GM12892 (cell line): ENCODE measurements around the gene ARHGAP26.

Source experiments
- DNase-seq: peaks from one replicate; pipeline ENCODE4 v3.0.0; 2011; ENCODE audit not compliant: insufficient read length
- FAIRE-seq: peaks from 2 replicates; lab custom pipeline; 2011; peaks lifted over from hg19 to GRCh38; lab: Jason Lieb, UNC
- POLR2A ChIP-seq: IDR thresholded peaks from 2 replicates; pipeline ENCODE4 v1.6.1; 2011; ENCODE audit warnings: low read depth, low read length, control low read depth
- POLR2AphosphoS5 ChIP-seq: IDR thresholded peaks from 2 replicates; pipeline ENCODE4 v1.6.1; 2011; ENCODE audit warnings: low read depth, low read length, control low read depth
- TAF1 ChIP-seq: IDR thresholded peaks from 2 replicates; pipeline ENCODE4 v1.6.1; 2011; ENCODE audit warnings: low read depth, mild to moderate bottlenecking, control low read depth, low read length, borderline replicate concordance

ARHGAP26 gene

GRCh38 chr5:143248822-143249579 lies 478.8 kb downstream of the ARHGAP26 start:
- DNase-seq: no peak
- FAIRE-seq: no peak
- no peak for TF ChIP-seq TAF1
- no peak for TF ChIP-seq POLR2AphosphoS5
- no peak for TF ChIP-seq POLR2A

- no peak for TF ChIP-seq POLR2AphosphoS5
- no peak for TF ChIP-seq TAF1
- TF ChIP-seq POLR2A: no peak
- FAIRE-seq: no peak
- DNase-seq: no peak
Measured at GRCh38 chr5:143249851-143250250, 479.7 kb downstream of the ARHGAP26 start.

GRCh38 chr5:143251190-143251589 lies 481.0 kb downstream of the ARHGAP26 start:
- TF ChIP-seq POLR2A (peak; percentile 24; the same call in 1 of the 2 replicates), POLR2AphosphoS5 (no peak), TAF1 (no peak)
- DNase-seq: no peak
- FAIRE-seq: no peak

GRCh38 chr5:143251946-143252345 lies 481.8 kb downstream of the ARHGAP26 start:
- DNase-seq: no peak
- no peak for FAIRE-seq
- TF ChIP-seq TAF1 (no peak), POLR2A (peak; percentile 29)

- FAIRE-seq: peak; percentile 33
- no peak for DNase-seq
- TF ChIP-seq POLR2AphosphoS5: no peak
- no peak for TF ChIP-seq POLR2A
- no peak for TF ChIP-seq TAF1
Measured at GRCh38 chr5:143254819-143255218, 484.6 kb downstream of the ARHGAP26 start.

GRCh38 chr5:143258559-143259253 lies 488.5 kb downstream of the ARHGAP26 start:
- DNase-seq: no peak
- no peak for TF ChIP-seq POLR2AphosphoS5
- no peak for TF ChIP-seq POLR2A
- TF ChIP-seq TAF1: no peak
- FAIRE-seq: no peak

GRCh38 chr5:143259254-143259605 lies 489.1 kb downstream of the ARHGAP26 start:
- TF ChIP-seq TAF1 (no peak), POLR2A (no peak), POLR2AphosphoS5 (no peak)
- DNase-seq: no peak
- FAIRE-seq: no peak

- TF ChIP-seq TAF1: no peak
- no peak for TF ChIP-seq POLR2AphosphoS5
- FAIRE-seq: no peak
- DNase-seq: no peak
Measured at GRCh38 chr5:143261748-143262392, 491.7 kb downstream of the ARHGAP26 start.

GRCh38 chr5:143262393-143263174 lies 492.4 kb downstream of the ARHGAP26 start:
- FAIRE-seq: peak; percentile 81
- no peak for TF ChIP-seq TAF1
- no peak for TF ChIP-seq POLR2A
- no peak for TF ChIP-seq POLR2AphosphoS5
- DNase-seq: no peak

- TF ChIP-seq TAF1 (no peak), POLR2AphosphoS5 (no peak), POLR2A (no peak)
- no peak for FAIRE-seq
- no peak for DNase-seq
Measured at GRCh38 chr5:143263272-143263810, 493.2 kb downstream of the ARHGAP26 start.

- TF ChIP-seq POLR2A (no peak), POLR2AphosphoS5 (no peak), TAF1 (no peak)
- FAIRE-seq (no peak), DNase-seq (no peak)
Measured at GRCh38 chr5:143265995-143266394, 495.8 kb downstream of the ARHGAP26 start.
